T-cell (primary cell): Measurements from ENCODE around the gene C1QB. TPM values are rescaled to one million over a fixed set of nuclear protein-coding genes. Genes with fewer than 3 reads are reported as not detected.

Experiments
- ATAC-seq, 4 experiments: fragments of 200-7000 bp in 3 of 4; fragments of 150-1000 bp in 1 of 4; cut with Tn5 transposase; replicated peaks in 1 of 4; 1 replicate in 3 of 4; 2 replicates in 1 of 4; pipeline ENCODE4 v1.10.0; 2021; ENCODE audit warnings: moderate library complexity in 3 of 4, mild to moderate bottlenecking in 2 of 4, moderate number of reproducible peaks in 1 of 4
- CTCF ChIA-PET, 2 donors: fragments of 300-600 bp; sonication (Branson Sonifier 250); formaldehyde crosslinking; loops; one replicate each; lab custom pipeline; 2022; ENCODE audit warnings: antibody characterized with exemption in 2 of 2; lab: Charles Lee
- POLR2A ChIA-PET, 2 donors: fragments of 300-600 bp; sonication (Branson Sonifier 250); formaldehyde crosslinking; loops; one replicate each; lab custom pipeline; 2022; ENCODE audit warnings: antibody characterized with exemption in 2 of 2; lab: Charles Lee
- DNase-seq, 35 experiments: peaks; one replicate each; pipeline versions ENCODE4 v3.0.0 to v3.0.0-alpha.2; 2013 to 2023
- H3K27ac ChIP-seq: one replicate; pipeline ENCODE4 v1.5.1; 2013; ENCODE audit warnings: low read length
- H3K27me3 ChIP-seq, 2 experiments: replicated peaks in 1 of 2; 1 replicate in 1 of 2; 2 replicates in 1 of 2; pipeline versions ENCODE4 v1.6.1 to v1.7.0; 2013; ENCODE audit warnings: low read length in 1 of 2, mixed read lengths in 1 of 2; ENCODE audit not compliant: control insufficient read depth in 2 of 2, insufficient read depth in 2 of 2; ENCODE audit errors: extremely low read depth in 1 of 2
- H3K36me3 ChIP-seq, 2 donors: 1 replicate in 1 of 2; 2 replicates in 1 of 2; pipeline versions ENCODE4 v1.6.1 to v1.7.0; 2013; ENCODE audit warnings: low read length in 1 of 2; ENCODE audit not compliant: control insufficient read depth in 2 of 2, insufficient read depth in 1 of 2; ENCODE audit errors: extremely low read depth in 1 of 2
- H3K4me1 ChIP-seq, 2 experiments: 1 replicate in 1 of 2; 2 replicates in 1 of 2; pipeline versions ENCODE4 v1.6.1 to v1.7.0; 2013; ENCODE audit warnings: low read length in 2 of 2, mixed read lengths in 1 of 2; ENCODE audit not compliant: insufficient read depth in 2 of 2, control insufficient read depth in 1 of 2; ENCODE audit errors: extremely low read depth in 1 of 2
- H3K4me3 ChIP-seq, 2 donors: 1 replicate in 1 of 2; 2 replicates in 1 of 2; pipeline versions ENCODE4 v1.5.1 to v1.7.0; 2013; ENCODE audit warnings: mild to moderate bottlenecking in 2 of 2, low read length in 1 of 2, moderate library complexity in 1 of 2; ENCODE audit not compliant: control insufficient read depth in 1 of 2; ENCODE audit errors: extremely low read depth in 1 of 2
- H3K9me3 ChIP-seq: 2 replicates; pipeline ENCODE4 v1.7.0; 2013
- H3K27ac Mint-ChIP-seq, 2 donors: one replicate each; pipeline ENCODE4 v1.8.0; 2020 to 2021; ENCODE audit warnings: mild to moderate bottlenecking in 2 of 2, mixed read lengths in 2 of 2
- H3K27me3 Mint-ChIP-seq, 2 donors: one replicate each; pipeline ENCODE4 v1.8.0; 2021 to 2022; ENCODE audit warnings: mixed read lengths in 2 of 2
- H3K36me3 Mint-ChIP-seq: one replicate; pipeline ENCODE4 v1.8.0; 2021; ENCODE audit warnings: mixed read lengths
- H3K4me1 Mint-ChIP-seq, 3 donors: one replicate each; pipeline ENCODE4 v1.8.0; 2020 to 2022; ENCODE audit warnings: mixed read lengths in 3 of 3, mild to moderate bottlenecking in 1 of 3
- H3K4me3 Mint-ChIP-seq, 3 donors: one replicate each; pipeline ENCODE4 v1.8.0; 2020 to 2022; ENCODE audit warnings: mild to moderate bottlenecking in 3 of 3, mixed read lengths in 3 of 3, moderate library complexity in 3 of 3
- H3K9me3 Mint-ChIP-seq, 3 donors: one replicate each; pipeline ENCODE4 v1.8.0; 2020 to 2022; ENCODE audit warnings: mixed read lengths in 3 of 3
- WGBS: methylation state at CpG from one replicate; pipeline ENCODE4 v1.1.5; 2013; ENCODE audit warnings: missing lambda C conversion rate; ENCODE audit not compliant: insufficient coverage; 5-methylcytosine and 5-hydroxymethylcytosine counted together
- total RNA-seq, 35 experiments: library from RNA in 6 of 35; stranded (reverse) in 6 of 35; fragments of 120-200 nt in 1 of 35; gene quantifications; one replicate each; pipeline versions ENCODE4 v1.2.1 to v1.2.4 and lab custom pipeline; 2013 to 2026

The C1QB gene
- total RNA-seq, 5 donors from 2014 or later (not counting 1 experiment from before 2014, with no cell fraction given) = 1.1 to 1.3 (median 1.2) TPM; not detected in 2

DNA sequence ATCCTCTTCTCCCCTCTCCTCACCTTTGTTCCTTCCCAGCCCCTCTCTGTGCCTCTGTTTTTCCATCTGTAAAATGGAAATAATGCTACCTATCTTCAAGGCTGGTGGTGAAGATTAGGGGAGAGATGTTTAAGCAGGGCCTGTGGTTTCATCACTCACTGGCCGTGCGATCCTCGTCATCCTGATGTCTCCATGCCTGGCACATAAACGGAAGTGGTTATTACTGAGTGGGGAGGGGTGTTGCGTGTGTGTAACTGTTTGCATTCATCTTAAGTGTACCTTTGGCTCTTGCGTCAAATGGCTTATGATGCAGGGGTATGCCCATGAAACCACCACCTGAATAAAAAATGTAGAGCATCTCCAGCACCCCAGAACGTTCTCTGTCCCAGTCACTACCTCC, 33.8 kb upstream of the C1QB start:
- no peak overlapping the region for H3K4me3 ChIP-seq
- Mint-ChIP-seq H3K27me3 (peaks cover 40 to 58% of the 10 kb centered on the region in 2 donors), H3K4me1 (no peaks in the 10 kb centered on the region), H3K4me3 (no peak overlapping the region), H3K36me3 (no peaks in the 10 kb centered on the region), H3K9me3 (no peaks in the 10 kb centered on the region), H3K27ac (no peak overlapping the region)
- H3K27me3 ChIP-seq = peaks cover 0 to 64% of the 10 kb centered on the region in 2 experiments
- ATAC-seq = no peak
- ChIA-PET CTCF (no interaction called here), POLR2A (no interaction called here)
- WGBS = 71% methylated on average over 4 of the region's 7 CpGs
- no peaks in the 10 kb centered on the region for H3K36me3 ChIP-seq
- H3K9me3 ChIP-seq = no peaks in the 10 kb centered on the region
- DNase-seq = no peak
- no peaks in the 10 kb centered on the region for H3K4me1 ChIP-seq
- H3K27ac ChIP-seq = no peak overlapping the region

DNA sequence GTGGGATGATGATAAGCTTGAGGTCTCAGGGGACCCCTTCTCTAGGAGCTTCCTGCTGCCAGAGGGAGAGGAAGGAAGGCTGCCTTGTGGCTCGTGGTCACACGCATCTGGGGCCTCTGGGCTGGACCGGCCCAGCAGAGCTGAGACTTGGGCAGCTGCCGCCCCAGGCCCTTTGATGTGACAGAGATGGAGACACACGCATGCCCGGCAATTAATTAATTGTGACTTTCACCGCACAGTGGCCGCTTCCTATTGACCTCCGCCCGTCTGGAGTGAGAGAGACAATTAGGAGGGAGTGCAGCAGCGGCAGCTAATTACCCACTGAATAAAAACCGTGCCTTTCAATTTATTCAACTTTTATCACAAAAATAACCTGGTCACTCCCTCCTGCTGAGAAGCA, 33.2 kb upstream of the C1QB start:
- WGBS = 22% methylated on average over 5 of the region's 12 CpGs
- ATAC-seq (no peak), DNase-seq (no peak)
- peaks cover 37 to 59% of the 10 kb centered on the region in 2 donors for H3K27me3 Mint-ChIP-seq
- H3K4me3 Mint-ChIP-seq = no peak overlapping the region
- H3K27me3 ChIP-seq = peaks cover 0 to 62% of the 10 kb centered on the region in 2 experiments
- no peak overlapping the region for H3K27ac ChIP-seq
- CTCF ChIA-PET = no interaction called here
- POLR2A ChIA-PET = no interaction called here
- H3K36me3 ChIP-seq = no peaks in the 10 kb centered on the region
- no peaks in the 10 kb centered on the region for H3K36me3 Mint-ChIP-seq
- no peaks in the 10 kb centered on the region for H3K4me1 ChIP-seq
- no peaks in the 10 kb centered on the region for H3K9me3 ChIP-seq
- H3K4me3 ChIP-seq = no peak overlapping the region
- H3K4me1 Mint-ChIP-seq = no peaks in the 10 kb centered on the region
- no peaks in the 10 kb centered on the region for H3K9me3 Mint-ChIP-seq
- H3K27ac Mint-ChIP-seq = no peak overlapping the region

DNA sequence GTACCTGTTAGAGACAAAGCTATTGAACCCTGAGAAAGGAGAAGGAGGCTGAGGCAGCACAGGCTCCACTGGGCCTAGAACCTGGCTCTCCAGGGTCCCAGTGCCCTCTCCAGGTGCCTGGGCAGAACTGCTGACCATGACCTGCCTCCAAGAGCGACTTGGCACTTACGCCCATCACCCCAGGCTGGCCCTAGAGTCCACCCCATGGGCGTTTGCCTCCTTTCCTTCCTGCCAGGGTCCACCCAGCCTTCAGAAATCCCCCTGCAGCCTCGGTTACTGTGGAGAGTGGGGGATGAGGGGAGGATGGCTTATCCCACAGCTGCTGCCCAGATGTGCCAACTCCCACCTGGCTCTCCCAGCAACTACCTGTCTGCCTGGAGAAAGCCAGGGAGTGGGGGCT, 31.3 kb upstream of the C1QB start:
- H3K27ac Mint-ChIP-seq = no peak overlapping the region
- Histone ChIP-seq H3K4me3 (no peak overlapping the region), H3K4me1 (no peaks in the 10 kb centered on the region), H3K36me3 (no peaks in the 10 kb centered on the region), H3K27ac (no peak overlapping the region), H3K27me3 (peaks cover 2 to 68% of the 10 kb centered on the region in 2 experiments), H3K9me3 (no peaks in the 10 kb centered on the region)
- no peaks in the 10 kb centered on the region for H3K4me1 Mint-ChIP-seq
- H3K36me3 Mint-ChIP-seq = no peaks in the 10 kb centered on the region
- no peak for ATAC-seq
- no peak overlapping the region for H3K4me3 Mint-ChIP-seq
- H3K9me3 Mint-ChIP-seq = no peaks in the 10 kb centered on the region
- H3K27me3 Mint-ChIP-seq = peaks cover 34 to 64% of the 10 kb centered on the region in 2 donors
- ChIA-PET POLR2A (no interaction called here), CTCF (no interaction called here)
- no CpG with 5 or more reads among the region's 4 CpGs for WGBS
- DNase-seq = no peak

DNA sequence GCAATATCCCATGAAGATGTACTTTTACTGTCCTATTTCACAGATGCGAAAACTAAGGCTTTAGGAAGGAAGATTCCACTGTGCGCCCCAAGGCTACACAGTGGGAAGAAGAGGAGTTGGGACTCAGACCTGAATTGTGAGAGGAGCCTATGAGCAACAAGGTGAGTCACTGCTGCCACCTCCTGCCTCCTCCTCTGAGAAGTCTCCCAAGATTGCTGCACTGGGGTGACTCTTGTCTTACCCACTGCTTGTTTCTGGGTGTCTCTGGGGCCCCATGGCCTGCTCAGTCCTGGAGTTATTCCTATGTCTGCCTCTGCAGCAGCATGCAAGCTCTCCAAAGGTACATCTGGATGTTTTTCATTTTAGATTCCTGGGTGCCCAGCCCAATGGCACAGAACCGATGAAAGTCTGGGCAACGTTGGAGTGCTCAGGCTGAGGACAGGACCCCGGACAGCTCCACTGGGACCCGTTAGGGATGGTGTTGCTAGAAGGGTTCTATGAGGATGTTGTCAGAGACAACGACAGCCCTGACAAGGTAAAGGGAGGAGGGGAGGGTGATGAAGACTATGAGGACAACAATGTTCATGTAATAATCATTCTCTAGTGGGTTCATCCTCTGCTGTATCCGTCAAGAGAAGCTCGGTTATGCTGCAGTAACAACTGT, 27.6 kb upstream of the C1QB start:
- ATAC-seq (no peak), DNase-seq (no peak)
- no peaks in the 10 kb centered on the region for H3K9me3 Mint-ChIP-seq
- peaks cover 38 to 72% of the 10 kb centered on the region in 2 donors for H3K27me3 Mint-ChIP-seq
- no peak overlapping the region for H3K27ac Mint-ChIP-seq
- no peak overlapping the region for H3K27ac ChIP-seq
- no peaks in the 10 kb centered on the region for H3K36me3 ChIP-seq
- 33% methylated on average over 7 of the region's 9 CpGs for WGBS
- CTCF ChIA-PET = no interaction called here
- no peaks in the 10 kb centered on the region for H3K4me1 Mint-ChIP-seq
- no peaks in the 10 kb centered on the region for H3K4me1 ChIP-seq
- H3K4me3 Mint-ChIP-seq = no peak overlapping the region
- H3K9me3 ChIP-seq = no peaks in the 10 kb centered on the region
- POLR2A ChIA-PET = no interaction called here
- no peak overlapping the region for H3K4me3 ChIP-seq
- no peaks in the 10 kb centered on the region for H3K36me3 Mint-ChIP-seq
- peaks cover 4 to 54% of the 10 kb centered on the region in 2 experiments for H3K27me3 ChIP-seq

DNA sequence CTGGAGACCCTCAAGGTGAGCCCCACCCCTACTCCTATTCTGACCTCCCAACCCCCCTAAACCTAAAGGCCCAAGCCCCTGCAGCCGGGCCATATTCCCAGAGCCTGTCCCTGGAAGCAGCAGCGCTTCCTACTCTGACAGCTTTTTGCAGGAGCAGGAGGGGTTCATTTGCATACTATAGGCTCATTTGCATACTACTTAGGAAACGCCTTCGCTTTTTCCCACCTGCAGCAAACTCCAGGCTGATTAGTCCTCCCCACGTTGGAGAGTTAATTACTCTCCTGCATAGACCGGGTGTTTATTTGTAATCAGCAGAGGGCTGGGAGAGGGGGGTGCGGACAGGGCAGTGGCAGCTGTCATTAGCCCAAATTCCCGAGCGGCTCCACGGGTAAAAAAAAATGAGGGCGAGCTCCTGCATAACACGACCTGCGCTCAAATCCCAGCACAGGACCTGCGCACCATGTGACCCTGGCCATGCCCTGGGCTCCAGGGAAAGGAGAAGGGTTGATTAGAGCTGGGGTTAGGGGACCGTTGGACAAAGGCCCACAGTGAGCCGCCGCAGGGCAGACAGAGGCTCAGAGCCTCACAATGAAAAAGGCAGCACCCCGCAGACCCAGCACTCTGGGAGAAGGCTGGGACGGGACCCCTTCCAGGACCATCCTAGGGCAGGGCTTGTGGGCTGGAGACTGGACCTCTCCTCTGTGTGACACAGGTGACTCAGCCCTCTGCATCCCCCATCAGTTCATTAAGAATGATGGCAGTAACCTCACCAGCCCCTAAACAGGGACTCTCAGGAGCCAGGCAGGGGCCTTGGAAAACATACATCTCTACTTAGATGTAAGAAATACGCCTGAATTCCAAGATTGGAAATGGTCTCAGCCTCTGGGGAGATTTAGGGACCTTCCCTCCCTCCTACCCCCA, 26.5 kb upstream of the C1QB start:
- Mint-ChIP-seq H3K27ac (no peak overlapping the region), H3K36me3 (no peaks in the 10 kb centered on the region), H3K9me3 (no peaks in the 10 kb centered on the region), H3K27me3 (peaks cover 39 to 73% of the 10 kb centered on the region in 2 donors), H3K4me1 (no peaks in the 10 kb centered on the region), H3K4me3 (no peak overlapping the region)
- Histone ChIP-seq H3K4me1 (no peaks in the 10 kb centered on the region), H3K4me3 (no peak overlapping the region), H3K27ac (no peak overlapping the region), H3K9me3 (no peaks in the 10 kb centered on the region), H3K27me3 (peaks cover 7 to 46% of the 10 kb centered on the region in 2 experiments), H3K36me3 (no peaks in the 10 kb centered on the region)
- ATAC-seq (no peak), DNase-seq (no peak)
- CTCF ChIA-PET = no interaction called here
- 36% methylated on average over 15 of the region's 20 CpGs for WGBS
- POLR2A ChIA-PET = no interaction called here

DNA sequence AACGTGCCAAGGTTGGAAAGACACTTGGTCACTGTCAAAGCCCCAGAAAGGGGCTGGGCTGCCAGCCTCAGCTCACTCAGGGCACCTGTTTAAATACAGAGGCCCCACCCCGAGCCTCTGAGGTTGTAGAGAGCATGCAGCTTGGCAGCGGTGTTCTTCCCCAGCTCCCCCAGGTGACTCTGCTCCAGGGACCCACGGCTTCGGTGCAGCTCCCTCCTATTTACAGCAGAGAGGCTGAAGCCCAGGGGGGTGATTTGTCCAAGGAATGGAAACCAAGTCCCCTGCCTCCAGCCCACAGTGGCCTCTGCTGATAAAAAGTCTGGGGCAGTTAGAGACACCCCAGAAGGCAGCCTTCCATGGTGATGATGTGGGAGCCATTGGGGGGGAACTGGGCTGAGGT, 25.7 kb upstream of the C1QB start:
- Histone ChIP-seq H3K36me3 (no peaks in the 10 kb centered on the region), H3K9me3 (no peaks in the 10 kb centered on the region), H3K4me1 (no peaks in the 10 kb centered on the region), H3K4me3 (no peak overlapping the region), H3K27me3 (peaks cover 7 to 40% of the 10 kb centered on the region in 2 experiments), H3K27ac (no peak overlapping the region)
- ChIA-PET POLR2A (no interaction called here), CTCF (no interaction called here)
- no peaks in the 10 kb centered on the region for H3K36me3 Mint-ChIP-seq
- no peaks in the 10 kb centered on the region for H3K9me3 Mint-ChIP-seq
- 0% methylated on average over 1 of the region's 5 CpGs for WGBS
- peaks cover 44 to 72% of the 10 kb centered on the region in 2 donors for H3K27me3 Mint-ChIP-seq
- DNase-seq (no peak), ATAC-seq (no peak)
- no peak overlapping the region for H3K4me3 Mint-ChIP-seq
- no peak overlapping the region for H3K27ac Mint-ChIP-seq
- no peaks in the 10 kb centered on the region for H3K4me1 Mint-ChIP-seq
